GM18907 (cell line): ENCODE results near the gene TGFBI.
A peak's percentile ranks its signal among the peaks of the same experiment; 100 is the strongest.

Experiments used
- ATAC-seq: cut with Tn5 transposase; IDR thresholded peaks from one replicate; pipeline ENCODE4 v1.9.1; 2021; ENCODE audit warnings: mild to moderate bottlenecking, moderate library complexity; ENCODE audit not compliant: unreplicated experiment

The TGFBI gene

DNA sequence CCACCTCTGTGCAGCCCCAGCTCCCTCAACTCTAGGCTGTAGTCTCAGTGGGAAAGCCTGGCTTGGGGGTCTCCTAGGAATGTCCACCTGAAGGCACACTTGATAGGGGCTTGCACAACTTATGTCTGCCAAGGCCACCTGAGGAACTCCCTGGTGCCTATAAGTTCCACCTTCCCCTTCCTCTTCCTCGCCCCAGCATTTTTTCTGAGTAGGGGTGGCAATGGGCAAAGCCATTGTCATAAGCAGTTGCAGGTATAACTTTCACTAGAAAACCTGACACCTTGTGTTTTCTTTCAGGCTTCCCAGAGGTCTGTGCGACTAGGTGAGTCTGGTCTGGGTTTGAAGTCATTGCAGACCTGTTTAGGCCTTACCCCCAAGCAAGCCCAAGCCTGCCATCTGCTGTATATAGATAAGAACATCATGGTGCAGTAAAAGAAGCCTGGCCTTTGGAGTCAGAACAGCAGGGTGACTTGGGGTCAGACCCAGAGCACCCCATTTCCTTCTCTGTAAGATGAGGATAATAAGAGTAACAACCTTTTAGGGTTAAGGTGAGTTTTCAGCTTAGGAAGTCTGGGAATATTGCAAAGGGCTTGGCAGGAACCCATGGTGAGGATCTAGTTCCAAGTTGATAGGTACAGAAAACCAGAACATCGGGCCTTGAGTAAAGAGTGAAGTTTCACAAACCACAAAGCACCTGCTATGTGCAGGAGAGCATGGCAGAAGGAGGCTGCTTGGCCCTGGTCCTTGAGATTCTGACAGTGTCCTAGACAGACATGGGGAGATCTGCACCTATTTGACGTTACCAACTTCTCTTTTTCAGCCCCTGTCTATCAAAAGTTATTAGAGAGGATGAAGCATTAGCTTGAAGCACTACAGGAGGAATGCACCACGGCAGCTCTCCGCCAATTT is 33.8 kb downstream of the TGFBI start:
- ATAC-seq = peak; percentile 83

DNA sequence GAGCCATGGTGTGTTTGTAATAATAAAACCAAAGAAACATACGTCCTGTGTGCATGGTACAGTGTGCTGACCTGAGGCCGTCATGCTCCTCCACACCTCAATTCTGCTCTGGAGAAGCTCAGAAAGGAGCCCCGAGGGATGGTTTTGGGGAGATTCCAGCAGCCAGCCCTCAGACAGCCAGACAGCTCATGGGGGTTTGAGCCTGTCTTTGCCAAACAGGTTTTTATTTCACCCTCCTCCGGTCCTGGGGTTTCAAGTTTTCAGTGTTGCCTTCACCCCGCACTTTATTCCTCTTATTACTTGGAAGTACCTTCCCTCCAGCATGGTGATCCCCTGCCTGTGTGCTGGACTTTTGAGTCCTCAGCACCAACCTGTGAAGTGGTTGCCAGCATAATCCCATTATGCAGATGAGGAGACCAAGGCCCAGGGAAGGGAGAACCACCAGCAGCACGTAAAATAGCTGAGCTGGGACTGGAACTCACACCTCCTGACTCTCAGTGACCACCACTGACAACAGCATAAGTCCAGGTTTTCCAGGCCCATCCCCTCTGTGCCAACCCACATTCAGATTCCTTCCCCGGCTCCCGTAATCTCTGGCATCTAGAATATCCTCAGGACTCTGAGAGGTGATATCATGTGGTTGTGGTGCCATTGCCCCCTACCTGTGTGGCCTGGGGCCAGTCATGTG is 35.1 kb downstream of the TGFBI start:
- no peak for ATAC-seq

DNA sequence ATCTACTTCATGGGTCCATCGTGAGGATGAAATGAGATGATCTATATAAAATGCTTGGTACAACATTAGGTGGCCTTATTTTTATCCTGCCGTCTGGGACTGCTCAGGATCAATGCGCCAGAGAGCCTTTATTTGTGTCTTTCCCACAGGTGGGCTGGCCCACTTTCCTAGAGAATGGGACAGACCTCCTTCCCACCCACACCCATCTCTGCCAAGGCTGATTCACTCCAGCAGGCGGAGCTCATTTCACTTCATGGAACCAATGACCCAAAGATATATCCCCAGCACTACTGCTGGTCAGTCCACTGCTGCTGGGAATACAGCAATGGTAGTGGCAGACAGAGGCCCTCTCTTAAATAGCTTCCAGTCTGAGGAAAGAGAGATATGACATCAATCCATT is 35.7 kb downstream of the TGFBI start:
- ATAC-seq = no peak

DNA sequence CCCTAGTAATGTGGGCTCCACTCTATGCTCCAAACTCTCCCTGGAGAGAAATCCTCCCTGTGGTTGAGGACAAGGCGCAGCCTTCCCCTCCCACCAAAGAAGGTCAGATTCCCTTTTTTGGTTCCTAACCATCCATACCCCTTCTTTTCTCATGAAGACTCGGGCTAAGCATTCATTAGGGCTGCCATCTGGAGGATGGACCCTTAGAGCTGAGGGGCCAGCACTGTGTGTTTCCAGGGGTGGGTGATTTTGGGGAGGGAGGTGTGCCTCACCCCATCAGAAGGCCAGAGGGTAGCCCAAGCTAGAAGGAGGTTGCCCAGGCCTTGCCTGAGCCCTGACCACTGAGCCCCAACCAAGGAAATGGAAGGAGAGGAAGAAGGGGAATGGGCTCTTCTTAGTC is 36.8 kb downstream of the TGFBI start:
- ATAC-seq = no peak

DNA sequence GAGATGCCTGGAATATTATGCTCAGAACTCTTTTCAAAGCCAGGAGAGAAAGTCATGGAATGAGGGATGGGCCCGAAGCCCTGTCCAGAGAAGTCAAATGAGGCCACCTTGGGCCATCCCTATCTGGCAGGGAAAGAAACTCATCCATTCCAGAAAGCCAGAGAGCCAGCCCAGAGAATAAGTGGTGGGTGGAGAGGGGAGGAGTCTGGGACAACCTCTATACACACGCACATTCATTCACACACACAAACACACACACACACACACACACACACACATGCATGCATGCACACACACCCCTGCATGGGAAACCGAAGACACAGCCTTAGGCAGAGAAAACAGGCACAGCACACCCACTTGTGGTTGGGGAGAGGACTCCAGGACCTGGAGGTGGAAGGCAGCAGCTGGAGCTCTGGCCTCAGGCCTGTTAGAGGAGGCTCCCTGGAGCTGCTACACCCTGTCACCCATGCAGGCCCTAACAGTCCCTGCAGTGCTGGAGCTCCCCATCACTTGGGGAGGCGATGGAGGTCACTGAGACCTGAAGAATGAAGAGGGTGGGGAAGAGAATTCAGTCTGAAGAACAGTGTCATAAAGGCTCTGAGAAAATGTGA is 38.0 kb downstream of the TGFBI start:
- ATAC-seq = no peak

DNA sequence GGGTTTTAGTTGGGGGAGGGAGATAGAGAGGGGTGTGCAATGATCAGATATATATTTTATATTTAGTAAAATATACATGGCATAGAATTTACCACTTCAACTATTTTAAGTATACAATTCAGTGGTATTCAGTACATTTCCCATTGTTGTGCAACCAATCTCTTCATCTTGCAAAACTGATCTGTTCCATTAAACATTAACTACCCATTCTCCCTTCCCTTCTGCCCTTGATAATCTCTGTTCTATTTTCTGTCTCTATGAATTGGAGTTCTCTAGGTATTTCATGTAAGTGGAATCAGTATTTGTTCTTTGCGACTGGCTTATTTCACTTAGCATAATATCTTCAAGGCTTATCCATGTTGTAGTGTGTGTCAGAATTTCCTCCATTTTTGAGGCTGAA is 38.6 kb downstream of the TGFBI start:
- no peak for ATAC-seq

DNA sequence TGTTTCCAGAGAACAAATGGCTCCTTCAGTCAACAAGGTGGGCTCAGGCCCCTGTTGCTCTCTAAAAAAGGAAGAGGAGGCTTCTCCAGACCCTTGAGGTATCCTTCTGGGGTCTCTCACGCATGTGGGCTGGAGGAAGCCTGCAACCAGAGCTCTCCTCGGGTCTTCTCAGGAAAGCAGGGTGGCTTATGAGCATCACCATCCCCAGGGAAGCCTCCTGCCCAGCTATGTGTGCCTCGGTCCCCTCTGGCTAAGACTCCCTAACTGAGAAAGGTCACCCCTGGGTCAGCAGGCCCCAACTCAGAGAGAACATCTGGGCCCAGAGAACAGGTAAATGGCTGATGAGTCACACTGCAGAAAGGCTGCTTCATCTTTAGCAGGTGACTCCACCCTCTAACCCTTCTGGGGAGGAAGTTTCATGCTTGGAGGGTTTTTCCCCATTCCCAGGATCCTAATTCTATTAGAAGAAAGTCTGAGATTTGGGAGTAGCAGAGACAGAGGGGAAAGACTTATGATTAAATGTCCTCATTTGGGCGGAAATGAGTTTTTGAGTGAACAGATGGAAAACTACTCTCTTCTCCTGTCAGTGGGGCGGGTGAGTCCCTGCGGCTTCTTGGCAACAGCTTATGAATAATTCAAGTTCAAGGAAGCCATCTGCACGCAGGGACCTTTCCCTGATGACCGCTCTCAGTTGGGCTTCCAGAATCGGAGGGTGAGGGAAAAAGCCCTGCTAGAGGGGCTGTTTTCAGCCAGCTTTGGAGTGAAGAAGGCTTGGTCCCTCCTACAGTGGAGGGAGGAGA is 41.9 kb downstream of the TGFBI start:
- no peak for ATAC-seq

DNA sequence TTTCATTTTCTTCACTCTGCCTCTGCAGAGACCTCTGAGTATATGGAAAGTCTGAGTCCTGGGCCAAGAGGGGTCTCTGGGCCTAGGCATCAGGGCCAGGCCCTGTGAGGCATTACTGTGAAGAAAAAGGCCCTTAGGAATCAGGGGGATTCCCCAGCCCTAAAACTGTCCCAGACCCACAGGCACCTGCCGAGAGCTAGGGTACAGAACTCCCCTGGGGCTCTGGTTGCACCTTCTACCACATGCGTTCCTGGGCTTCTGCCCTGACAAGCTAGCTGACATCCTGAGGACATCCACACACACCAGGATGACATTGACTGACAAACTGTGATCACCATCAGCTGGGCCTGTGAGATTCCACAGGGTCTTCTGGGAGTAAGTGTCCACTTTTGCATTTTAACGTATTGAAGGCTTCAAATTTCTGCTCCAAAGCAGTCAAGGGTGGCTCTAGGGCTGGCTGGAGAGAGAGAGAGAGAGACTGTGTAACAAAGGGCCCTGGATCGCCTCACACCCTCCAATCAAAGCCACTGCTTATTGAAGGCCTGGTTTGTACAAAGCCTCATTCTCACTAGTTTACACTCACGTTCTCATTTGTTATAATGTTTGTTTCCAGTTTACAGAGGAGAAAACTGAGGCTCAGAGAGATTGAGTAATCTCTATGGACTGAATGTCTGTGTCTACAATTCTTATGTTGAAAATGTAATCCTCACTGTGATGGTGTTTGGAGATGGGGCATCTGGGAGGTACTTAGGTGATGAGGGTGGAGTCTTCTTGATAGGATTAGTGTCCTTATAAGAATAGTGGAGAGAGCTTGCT is 45.1 kb downstream of the TGFBI start:
- peak; percentile 90 for ATAC-seq

DNA sequence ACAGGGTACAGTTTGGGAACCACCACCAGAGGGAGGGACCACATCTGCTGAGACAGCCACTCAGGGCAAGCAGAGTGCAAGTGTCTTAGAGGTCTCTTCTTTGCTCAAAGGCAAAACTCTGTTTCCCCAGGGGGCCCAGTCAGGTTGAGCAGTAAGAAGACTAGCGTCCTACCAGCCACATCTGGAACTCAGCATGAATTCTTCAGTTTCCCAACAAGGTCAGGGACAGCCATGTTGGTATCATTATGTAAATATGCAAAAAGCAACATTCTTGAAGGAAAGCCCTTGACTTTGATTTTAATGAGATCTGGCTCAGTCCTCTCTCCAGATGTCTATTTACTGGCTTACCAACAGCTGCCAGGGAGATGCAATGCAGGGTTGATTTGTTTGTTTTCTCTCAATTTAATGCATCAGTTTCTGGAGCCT is 46.7 kb downstream of the TGFBI start:
- no peak for ATAC-seq

DNA sequence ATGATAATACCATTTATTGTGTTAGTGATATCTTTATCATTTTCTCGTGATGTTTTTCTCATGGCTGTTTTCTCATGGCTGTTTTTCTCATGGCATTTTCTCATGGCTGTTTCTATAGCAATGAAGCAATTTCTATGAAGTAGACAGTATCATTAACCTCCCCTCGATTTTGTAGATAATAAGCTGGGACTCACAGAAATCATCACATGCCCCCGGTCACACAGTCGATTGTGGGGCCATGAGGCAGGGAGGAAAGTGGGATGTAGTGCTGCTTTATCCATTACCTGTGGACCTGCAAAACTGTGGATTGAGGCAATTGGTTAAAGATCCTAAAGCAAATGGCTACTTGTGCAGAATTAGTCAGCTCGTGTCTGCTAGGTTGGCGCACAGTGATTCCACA is 47.3 kb downstream of the TGFBI start:
- ATAC-seq = no peak

DNA sequence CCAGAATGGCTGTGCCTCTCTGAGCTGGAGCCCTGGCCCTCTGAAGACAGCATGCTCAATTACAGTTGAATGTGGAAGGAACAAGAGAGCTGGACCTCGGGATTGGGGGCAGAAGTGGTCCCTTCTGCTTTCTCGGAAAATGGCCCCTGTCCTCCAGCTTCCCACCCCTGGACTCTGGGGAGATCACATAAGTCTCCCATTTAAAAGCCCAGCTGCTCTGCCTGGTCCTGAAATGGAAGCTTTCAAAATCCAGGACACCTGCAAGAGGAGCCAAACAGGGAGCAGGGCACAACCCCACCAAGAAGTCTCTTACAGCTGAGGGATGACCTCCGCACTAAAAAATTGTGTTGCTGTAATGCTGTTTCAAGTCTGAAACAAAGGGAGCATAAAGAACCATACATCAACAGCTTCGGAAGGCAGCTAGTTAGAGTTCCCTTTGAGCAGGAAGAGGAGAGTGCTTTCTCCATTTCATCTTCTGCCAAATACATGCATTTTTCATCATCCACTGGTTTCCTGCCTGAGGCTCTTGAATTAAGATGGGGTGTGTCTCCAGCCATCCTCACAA is 48.2 kb downstream of the TGFBI start:
- ATAC-seq = no peak

DNA sequence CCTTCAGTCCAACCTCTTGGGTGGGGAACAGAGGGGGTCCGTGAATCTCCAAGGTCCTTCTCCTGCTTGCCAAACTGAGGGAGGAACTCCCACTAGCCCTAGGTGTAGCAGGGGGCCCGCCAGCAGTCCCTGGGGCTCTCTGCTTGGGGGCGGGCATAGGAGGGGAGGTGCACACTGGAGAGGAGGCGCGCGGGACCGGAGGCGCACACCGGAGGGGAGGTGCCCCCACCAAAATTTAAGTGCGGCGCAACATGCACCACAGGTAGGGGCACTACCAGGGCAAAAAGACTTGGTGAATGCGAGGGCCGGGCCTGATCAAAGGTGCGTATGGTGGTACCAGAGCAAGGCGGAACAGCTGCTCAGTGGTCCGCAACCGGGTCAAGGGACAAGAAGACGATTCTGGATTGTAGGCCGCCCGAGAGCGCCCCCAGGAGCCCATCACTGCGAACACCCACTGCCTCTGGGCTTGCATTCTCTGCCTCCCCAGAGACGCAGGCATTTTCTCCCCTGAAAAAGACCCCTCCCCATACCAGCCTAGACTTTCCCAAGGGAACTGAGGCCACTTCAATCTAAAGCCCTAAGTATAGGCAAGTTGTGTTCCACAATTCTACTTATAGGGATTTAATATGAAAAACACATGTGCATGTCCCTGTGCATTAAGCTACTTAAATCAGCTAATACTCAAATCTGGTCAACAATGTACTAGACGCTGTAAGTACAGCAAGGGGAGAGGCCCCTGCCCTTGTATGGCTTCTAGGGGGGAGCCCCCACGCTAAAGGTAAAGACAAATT is 50.6 kb downstream of the TGFBI start:
- no peak for ATAC-seq

DNA sequence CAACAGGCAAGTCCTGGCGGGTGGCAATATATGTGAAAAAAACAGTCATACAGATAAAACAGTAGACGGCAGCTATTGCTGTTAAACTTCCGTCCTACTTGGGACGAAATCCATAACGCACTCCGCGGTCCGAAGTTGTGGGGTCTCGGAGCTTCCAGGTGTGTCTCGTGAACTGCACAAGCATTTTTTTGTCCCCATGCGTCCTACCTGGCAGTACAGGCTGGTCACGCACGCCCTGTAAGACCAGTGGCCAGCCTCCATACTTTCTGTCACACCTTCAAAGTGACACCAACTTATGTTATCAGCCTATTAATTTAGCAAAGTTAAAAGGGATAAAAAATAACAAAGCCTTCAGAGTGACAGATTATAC is 51.3 kb downstream of the TGFBI start:
- ATAC-seq = peak; percentile 26

DNA sequence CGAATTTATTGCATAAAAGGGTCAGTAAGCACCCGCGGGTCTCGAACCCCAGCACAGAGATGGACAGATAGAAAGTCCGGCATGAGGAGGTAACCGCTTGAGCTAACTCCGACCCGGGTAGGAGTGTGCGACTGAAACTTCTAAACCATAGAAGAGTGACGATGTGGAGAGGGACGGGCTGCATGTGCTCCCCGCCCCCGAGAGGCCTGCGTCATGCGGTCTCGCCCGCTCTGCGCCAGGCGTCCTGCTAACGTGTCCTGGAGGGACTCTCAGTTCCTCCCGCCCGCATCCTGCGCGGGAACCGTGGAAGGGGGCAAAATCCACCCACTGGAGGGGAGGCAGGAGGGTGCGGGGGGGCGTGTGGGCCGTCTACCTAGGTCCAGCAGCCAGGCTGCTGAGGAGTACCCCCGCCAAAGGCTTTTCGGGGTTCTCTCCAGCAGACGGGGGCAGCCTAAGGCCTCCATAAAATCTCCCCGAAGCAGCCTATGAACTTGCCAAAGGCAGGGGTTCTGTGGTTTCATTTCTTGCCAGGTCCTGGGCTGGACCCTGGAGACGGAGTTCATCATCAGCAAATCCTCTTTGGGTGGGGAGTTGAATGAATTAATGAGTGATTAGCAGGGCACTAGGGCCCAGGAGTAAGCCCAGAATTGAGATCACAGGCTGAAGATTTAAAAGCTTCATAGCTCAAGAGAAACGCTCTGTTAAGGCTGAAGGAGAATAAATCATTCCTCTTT is 51.9 kb downstream of the TGFBI start:
- ATAC-seq = peak; percentile 95

DNA sequence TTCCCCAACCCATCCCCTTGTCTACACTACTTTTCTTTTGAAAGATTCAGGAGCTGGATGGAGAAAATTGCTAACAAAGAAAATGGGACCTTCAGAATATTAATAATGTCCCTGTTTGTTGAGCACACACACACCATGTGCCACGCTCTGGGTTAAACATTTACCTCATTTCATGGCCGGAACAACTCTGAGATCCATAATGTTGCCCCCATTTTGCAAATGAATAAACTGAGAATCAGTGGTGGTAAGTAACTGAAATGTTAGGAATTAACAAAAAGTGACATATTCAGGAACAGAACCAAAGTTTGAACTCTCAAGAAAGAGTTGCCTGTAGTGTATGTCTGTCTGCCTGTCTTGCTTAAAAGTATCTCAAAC is 52.4 kb downstream of the TGFBI start:
- ATAC-seq = no peak

DNA sequence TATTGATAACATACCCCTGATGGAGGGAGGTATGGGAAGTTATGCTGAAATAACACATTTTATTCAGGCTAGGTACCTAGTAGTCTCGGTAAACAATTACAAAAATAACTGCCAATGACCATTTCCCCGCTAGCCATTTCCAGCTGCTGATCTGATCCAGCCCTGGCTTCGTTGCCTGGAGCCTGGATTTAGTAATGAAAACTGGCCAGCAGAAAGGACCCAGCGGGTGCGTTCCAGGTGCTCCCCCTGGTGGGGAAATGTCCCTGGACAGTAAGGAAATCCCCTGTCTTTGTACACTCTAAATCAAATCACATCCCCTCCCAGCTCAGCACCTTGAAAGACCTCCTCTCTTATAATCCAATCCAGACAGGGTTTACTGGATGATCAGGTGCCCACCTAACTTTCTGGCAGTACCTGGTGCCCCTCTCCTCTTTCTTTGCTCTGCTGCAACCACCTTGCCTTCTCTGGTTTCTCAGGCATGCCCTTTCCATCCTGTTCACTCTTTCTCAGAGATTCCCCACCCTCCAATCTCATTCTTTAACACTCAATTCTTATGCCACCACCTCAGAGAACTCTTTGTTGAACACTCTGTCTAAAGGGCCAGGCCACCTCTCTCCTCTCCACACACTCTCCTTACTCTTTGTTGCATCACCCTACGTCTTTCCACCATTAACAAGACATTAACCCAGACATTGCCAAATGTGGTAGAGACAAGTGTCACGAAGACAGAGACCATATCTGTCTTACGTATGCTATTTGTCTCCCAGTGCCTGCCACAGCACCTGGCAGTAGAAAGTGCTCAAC is 53.8 kb downstream of the TGFBI start:
- ATAC-seq = no peak

DNA sequence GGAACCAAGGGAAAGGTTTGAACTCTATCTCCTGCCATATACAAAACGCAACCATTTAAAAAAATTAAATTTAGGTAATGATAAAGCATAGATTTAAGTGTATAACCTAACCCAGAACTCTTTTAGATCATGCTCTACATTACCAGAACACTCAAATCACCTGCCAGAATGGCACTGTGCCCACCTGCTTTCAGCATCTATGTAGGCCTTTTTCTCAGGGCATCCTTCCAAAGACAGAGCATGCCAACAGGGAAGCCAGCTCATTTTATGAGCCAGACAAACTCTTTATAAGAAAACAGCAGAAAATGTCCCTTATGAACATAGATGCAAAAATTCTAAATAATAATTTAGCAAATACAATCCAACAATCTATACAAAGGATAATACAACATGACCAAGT is 55.9 kb downstream of the TGFBI start:
- no peak for ATAC-seq
